Measurements from ENCODE around the gene WARS2. TPM values are rescaled to one million over a fixed set of nuclear protein-coding genes. Genes with fewer than 3 reads are reported as not detected.

Gene WARS2
- total RNA-seq, 1 donor from 2014 or later: 11.9 TPM

DNA sequence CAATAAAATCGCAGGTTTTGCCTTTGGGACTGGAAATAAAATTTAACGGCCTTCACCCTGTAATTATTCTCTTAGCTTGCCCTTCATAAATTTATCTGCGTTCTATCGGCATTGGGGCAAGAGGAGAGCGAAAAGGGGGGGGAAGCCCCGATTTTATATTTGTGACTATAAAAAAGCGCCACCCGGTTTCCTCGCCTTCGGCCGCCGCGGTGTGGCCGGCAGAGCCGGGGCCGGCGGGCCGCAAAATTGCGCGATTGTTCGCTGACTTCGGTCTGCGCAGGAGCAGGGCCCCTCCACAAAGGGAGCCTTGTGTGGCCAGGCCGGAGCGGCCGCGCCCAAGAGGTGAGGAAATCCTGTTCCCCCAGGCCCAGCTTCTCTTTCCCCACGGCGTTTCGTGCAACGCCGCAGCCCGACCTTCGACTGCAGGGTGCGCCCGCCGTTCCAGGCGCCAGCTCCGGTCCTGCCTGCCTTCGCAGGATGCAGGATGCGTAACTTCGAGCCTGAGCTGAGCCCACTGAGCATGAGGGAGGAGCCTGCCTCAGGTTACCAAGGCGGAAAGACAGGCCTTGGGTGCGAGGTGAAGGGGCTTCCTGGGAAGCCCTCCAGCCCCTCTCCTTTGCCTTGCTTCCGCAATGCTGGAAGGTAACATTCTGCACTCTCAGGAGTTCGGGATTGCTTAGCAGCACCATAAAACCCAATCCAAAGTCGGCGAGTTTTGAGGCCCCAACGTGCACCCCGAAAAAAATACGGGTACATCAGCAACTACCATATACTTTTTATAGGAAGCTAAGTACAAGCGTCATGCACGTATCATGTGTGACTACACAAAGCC lies 147.4 kb downstream of the WARS2 start:
- peaks cover 9% of the 10 kb centered on the region for H3K27me3 ChIP-seq
- intact Hi-C loops (cut with DNase I): no loop called here
- no peaks in the 10 kb centered on the region for H3K36me3 ChIP-seq
- no peak overlapping the region for H3K27ac ChIP-seq
- no peaks in the 10 kb centered on the region for H3K4me1 ChIP-seq
- no peak overlapping the region for H3K4me3 ChIP-seq
- no peak for TF ChIP-seq CTCF (IDR thresholded peaks at IDR 0.05)
- no peak for DNase-seq (ENCODE audit: low spot score in 2 of 2)
- no peaks in the 10 kb centered on the region for H3K9me3 ChIP-seq

DNA sequence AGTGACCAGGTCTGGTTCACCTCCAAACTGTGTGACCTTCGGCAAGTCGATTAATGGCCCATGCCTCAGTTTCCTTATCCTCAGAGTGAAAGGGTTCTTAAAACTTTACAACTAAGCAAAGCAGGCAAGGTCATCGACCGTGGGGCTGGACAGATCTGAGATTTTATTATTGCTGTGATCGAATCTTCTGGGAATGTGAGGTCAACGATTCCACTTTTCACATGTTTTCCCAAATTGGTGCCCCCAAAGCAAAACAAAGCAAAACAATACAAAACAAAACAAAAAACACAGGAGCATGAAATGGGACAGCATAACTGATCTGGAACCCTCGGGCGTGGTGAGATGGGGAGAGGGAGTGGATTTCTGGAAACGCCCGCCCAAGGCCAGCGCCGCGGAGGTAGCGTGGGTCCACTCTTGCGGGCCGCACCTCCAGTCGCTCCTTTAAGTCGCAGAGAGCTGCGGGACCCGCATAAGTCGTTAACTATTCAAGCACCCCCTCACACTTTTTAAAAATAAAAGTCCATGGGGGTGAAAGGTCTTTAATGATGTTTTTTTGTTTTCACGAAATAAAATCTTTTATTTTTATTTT lies 148.1 kb downstream of the WARS2 start:
- no peak overlapping the region for H3K4me3 ChIP-seq
- peaks cover 10% of the 10 kb centered on the region for H3K27me3 ChIP-seq
- DNase-seq (ENCODE audit: low spot score in 2 of 2): no peak
- intact Hi-C loops (cut with DNase I): no loop called here
- H3K9me3 ChIP-seq: no peaks in the 10 kb centered on the region
- H3K27ac ChIP-seq: no peak overlapping the region
- H3K36me3 ChIP-seq: no peaks in the 10 kb centered on the region
- H3K4me1 ChIP-seq: peaks cover under 1 to 5% of the 10 kb centered on the region in 2 donors
- no peak for TF ChIP-seq CTCF (IDR thresholded peaks at IDR 0.05)

DNA sequence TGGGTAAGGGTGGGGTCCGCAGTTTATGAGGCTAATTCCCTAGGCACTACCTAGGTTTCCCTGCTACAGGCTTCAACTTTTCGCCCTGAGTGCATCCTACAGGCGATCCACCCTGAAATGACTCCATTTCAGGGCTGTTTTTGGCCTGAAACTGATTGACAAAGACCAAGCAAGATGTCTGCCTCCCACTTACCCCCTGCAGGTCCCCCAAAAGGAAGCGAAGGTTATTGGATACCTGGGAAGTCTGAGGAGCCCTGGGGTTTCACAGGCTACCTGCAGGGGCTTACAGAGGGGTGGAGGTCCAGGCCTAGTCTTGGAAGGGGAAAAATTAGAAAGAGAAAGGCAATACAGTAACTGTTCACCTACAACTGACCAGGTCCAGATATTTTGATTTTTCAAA lies 149.0 kb downstream of the WARS2 start:
- intact Hi-C loops (cut with DNase I): no loop called here
- Histone ChIP-seq H3K36me3 (no peaks in the 10 kb centered on the region), H3K9me3 (no peaks in the 10 kb centered on the region), H3K4me1 (peaks cover 4 to 6% of the 10 kb centered on the region in 2 donors), H3K4me3 (no peak overlapping the region), H3K27ac (no peak overlapping the region), H3K27me3 (peaks cover 19% of the 10 kb centered on the region)
- DNase-seq (ENCODE audit: low spot score in 2 of 2): no peak
- TF ChIP-seq CTCF (IDR thresholded peaks at IDR 0.05): no peak

DNA sequence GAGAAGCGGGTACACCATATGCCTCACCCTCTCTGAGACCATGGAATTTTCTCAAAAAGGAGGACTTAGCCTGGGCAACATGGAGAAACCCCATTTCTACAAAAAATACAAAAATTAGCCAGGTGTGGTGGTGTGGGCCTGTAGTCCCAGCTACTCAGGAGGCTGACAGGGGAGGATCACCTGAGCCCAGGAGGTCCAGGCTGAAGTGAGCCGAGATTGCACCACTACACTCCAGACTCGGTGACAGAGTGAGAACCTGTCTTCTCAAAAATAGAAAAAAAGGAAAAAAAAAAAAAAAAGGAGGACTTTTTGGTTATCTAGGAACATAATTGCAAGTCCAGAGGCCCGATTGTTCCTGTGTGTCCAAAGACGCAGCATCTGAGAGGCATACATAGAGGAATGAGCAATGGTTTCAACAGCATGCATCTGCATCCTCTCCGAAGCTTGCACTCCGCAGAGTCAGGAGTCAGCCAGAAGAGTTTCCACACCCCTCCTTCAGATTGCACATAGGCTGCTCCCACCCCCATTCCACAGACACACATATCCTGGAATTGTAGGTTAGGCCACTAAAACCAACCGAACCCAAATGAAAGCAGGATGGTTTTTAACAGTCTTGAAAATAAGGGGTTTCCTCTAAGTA lies 149.8 kb downstream of the WARS2 start:
- no peak for DNase-seq (ENCODE audit: low spot score in 2 of 2)
- intact Hi-C loops (cut with DNase I): no loop called here
- Histone ChIP-seq H3K36me3 (no peaks in the 10 kb centered on the region), H3K4me1 (peaks cover 4 to 6% of the 10 kb centered on the region in 2 donors), H3K27me3 (peaks cover 24% of the 10 kb centered on the region), H3K27ac (no peak overlapping the region), H3K9me3 (no peaks in the 10 kb centered on the region), H3K4me3 (no peak overlapping the region)
- no peak for TF ChIP-seq CTCF (IDR thresholded peaks at IDR 0.05)

DNA sequence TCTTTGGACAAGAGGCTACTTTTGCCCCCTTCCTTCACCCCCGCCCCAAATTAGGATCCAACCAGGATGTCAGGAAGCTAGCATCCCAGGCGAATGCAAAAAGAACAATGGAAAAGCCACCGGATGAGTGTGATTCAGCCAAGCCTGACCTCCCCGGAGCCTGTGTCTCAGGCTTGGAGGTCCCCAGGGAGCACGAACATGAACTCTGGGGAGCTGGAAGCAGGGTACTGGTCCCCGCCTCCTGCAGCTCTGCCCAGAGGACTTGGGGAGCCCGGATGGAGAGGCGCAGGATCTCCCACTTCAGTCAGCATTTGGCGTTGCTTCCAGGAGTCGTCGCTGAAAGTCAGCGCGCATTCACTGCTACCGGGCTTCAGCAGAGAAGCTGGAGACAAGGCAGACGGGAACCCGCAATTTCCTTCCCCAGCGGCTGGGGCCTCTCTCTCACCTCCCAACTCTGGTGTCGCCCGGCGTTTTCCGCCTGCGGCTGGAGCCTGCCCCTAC lies 150.5 kb downstream of the WARS2 start:
- H3K4me1 ChIP-seq: peaks cover 4 to 6% of the 10 kb centered on the region in 2 donors
- H3K36me3 ChIP-seq: no peaks in the 10 kb centered on the region
- no peaks in the 10 kb centered on the region for H3K9me3 ChIP-seq
- no peak overlapping the region for H3K4me3 ChIP-seq
- TF ChIP-seq CTCF (IDR thresholded peaks at IDR 0.05): no peak
- DNase-seq (ENCODE audit: low spot score in 2 of 2): no peak
- no peak overlapping the region for H3K27ac ChIP-seq
- H3K27me3 ChIP-seq: peaks cover 24% of the 10 kb centered on the region
- intact Hi-C loops (cut with DNase I): no loop called here
